WERI-Rb-1 (cell line): ENCODE measurements around the gene SOCS7.

Experiments
- DNase-seq: peaks from one replicate; pipeline ENCODE4 v3.0.0-alpha.2; 2020
- H3K27ac ChIP-seq: fragments of 250-450 bp; sonication (Bioruptor Pico); 2 replicates; pipeline ENCODE4 v1.5.1; 2020; ENCODE audit warnings: mild to moderate bottlenecking, moderate library complexity
- H3K27me3 ChIP-seq: fragments of 250-450 bp; sonication (Bioruptor Pico); 2 replicates; pipeline ENCODE4 v1.5.1; 2021; ENCODE audit warnings: mild to moderate bottlenecking, low read depth, moderate library complexity; ENCODE audit not compliant: insufficient read depth, severe bottlenecking
- H3K36me3 ChIP-seq: fragments of 250-450 bp; sonication (Bioruptor Pico); 2 replicates; pipeline ENCODE4 v1.5.1; 2020; ENCODE audit warnings: mild to moderate bottlenecking, moderate library complexity
- H3K4me3 ChIP-seq: 2 replicates; pipeline ENCODE4 v1.5.1; 2011; ENCODE audit warnings: low read depth, mild to moderate bottlenecking, control low read depth, low read length
- H3K9me3 ChIP-seq: fragments of 250-450 bp; sonication (Bioruptor Pico); 2 replicates; pipeline ENCODE4 v1.5.1; 2021; ENCODE audit warnings: mild to moderate bottlenecking, moderate library complexity; ENCODE audit not compliant: severe bottlenecking
- TF ChIP-seq, protein P1 (sequence below): IDR thresholded peaks from 2 replicates; pipeline ENCODE4 v1.5.1; 2011; ENCODE audit warnings: low read depth, mild to moderate bottlenecking, control low read depth, inconsistent platforms, low read length

The SOCS7 gene

DNA sequence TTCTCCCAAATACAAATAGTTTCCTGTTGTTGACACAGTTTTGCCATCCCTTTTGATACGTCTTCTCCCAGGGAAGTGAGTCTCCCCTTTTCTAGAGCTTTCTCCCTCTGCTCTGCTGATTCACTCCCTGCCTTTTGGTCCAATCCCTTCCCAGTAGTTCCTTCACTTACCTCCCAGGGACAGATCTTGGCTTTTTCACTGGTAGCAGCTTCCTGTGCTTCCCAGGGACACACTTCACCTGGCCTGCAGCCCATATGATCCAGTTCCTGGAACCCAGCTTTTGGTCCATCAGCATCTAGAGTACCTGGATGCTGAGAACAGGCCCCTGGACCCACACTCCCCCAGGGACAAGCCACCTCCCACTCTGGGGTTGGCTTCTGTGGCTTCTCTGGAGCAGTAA lies 23.7 kb upstream of the SOCS7 start:
- TF ChIP-seq, protein P1, sequence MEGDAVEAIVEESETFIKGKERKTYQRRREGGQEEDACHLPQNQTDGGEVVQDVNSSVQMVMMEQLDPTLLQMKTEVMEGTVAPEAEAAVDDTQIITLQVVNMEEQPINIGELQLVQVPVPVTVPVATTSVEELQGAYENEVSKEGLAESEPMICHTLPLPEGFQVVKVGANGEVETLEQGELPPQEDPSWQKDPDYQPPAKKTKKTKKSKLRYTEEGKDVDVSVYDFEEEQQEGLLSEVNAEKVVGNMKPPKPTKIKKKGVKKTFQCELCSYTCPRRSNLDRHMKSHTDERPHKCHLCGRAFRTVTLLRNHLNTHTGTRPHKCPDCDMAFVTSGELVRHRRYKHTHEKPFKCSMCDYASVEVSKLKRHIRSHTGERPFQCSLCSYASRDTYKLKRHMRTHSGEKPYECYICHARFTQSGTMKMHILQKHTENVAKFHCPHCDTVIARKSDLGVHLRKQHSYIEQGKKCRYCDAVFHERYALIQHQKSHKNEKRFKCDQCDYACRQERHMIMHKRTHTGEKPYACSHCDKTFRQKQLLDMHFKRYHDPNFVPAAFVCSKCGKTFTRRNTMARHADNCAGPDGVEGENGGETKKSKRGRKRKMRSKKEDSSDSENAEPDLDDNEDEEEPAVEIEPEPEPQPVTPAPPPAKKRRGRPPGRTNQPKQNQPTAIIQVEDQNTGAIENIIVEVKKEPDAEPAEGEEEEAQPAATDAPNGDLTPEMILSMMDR: no peak
- peaks cover 9% of the 10 kb centered on the region for H3K36me3 ChIP-seq
- H3K4me3 ChIP-seq: no peak overlapping the region
- no peaks in the 10 kb centered on the region for H3K27me3 ChIP-seq
- no peak for DNase-seq
- no peaks in the 10 kb centered on the region for H3K9me3 ChIP-seq
- no peak overlapping the region for H3K27ac ChIP-seq

DNA sequence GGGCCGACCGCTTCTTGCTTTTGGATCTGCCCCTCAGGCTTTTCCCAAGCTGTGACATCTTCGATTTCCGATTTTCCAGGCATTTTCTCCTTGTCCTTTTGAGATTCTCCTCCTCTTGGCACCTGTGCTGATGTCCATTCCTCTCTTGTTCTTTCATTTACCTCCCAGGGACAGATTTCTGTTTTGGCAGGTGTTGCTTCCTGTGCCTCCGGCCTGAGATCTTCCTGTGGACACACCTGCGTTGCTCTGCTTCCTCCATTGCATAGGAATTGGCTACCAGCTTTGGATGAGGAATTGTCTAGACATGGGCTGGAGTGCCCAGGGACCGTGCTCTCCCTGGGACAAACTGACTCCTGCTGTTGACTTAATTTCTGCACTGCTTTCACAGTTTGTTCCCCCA lies 23.0 kb upstream of the SOCS7 start:
- Histone ChIP-seq H3K27me3 (no peaks in the 10 kb centered on the region), H3K4me3 (no peak overlapping the region), H3K9me3 (no peaks in the 10 kb centered on the region), H3K36me3 (peaks cover 2% of the 10 kb centered on the region), H3K27ac (no peak overlapping the region)
- TF ChIP-seq, protein P1: no peak
- no peak for DNase-seq

DNA sequence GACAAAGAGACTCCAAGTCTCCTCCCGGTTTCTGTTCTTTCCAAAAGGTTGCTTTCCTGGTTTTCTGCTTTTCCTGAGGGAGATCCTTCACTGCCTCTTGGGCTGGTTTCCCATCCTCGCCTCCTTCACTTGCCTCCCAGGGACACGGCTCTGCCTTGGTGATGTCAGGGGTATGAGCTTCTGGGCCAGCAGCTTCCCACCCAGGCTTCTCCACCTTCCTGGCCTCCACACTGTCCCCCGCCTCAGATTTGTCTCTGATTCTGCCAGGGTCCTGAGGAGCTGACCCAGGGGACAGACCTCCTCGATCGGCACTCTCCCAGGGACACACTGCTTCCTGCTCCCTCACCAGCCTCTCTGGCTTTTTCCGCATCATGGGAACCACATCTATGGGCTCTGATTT lies 22.4 kb upstream of the SOCS7 start:
- H3K36me3 ChIP-seq: no peaks in the 10 kb centered on the region
- H3K4me3 ChIP-seq: no peak overlapping the region
- TF ChIP-seq, protein P1: no peak
- H3K9me3 ChIP-seq: no peaks in the 10 kb centered on the region
- H3K27ac ChIP-seq: no peak overlapping the region
- no peaks in the 10 kb centered on the region for H3K27me3 ChIP-seq
- no peak for DNase-seq

DNA sequence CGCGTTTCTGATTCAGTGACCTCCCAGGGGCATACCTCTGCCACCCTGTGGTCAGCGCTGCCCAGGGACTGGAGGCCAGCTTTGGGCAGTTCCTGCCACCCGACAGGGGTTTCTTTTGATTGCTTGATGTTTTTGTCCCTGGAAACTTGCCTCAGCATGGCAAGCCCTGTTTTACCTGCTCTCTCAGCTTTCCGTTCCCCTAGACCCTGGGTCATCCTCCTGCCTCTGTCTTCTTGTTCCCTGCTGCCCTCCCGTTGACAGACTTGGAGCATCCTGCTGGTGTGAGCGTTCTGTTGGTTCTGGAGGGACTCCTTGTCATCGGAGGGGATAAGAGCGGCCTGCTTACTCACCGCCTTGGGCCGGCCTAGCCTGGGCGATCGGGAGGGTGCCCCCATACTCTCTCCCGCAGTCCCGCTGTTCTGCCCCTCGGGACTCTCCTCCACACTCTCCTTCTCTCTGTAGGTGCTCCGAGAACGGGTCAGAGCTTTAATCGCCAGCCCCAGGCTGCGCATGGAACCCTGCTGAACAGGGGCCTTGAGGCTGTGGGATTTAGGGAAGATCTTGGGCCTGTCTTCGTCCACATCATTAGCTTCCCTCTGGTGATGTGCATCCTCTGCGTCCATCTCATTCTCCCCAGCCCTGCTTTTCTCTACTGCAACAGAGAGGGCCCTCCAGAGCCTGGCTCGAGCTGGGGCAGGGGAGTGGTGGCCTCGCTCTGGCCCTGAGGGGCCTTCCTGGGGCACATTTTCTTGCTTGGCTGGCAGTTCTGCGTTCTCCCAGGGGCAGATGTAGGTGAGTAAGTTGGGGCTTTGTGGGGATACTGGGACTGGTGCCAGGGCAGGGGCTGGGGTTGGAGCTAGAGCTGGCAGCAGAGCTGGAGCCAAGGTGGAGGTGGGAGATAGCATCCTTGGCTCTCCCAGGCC lies 21.6 kb upstream of the SOCS7 start:
- Histone ChIP-seq H3K27me3 (no peaks in the 10 kb centered on the region), H3K9me3 (no peaks in the 10 kb centered on the region), H3K36me3 (no peaks in the 10 kb centered on the region), H3K4me3 (no peak overlapping the region), H3K27ac (no peak overlapping the region)
- DNase-seq: no peak
- TF ChIP-seq, protein P1: no peak

DNA sequence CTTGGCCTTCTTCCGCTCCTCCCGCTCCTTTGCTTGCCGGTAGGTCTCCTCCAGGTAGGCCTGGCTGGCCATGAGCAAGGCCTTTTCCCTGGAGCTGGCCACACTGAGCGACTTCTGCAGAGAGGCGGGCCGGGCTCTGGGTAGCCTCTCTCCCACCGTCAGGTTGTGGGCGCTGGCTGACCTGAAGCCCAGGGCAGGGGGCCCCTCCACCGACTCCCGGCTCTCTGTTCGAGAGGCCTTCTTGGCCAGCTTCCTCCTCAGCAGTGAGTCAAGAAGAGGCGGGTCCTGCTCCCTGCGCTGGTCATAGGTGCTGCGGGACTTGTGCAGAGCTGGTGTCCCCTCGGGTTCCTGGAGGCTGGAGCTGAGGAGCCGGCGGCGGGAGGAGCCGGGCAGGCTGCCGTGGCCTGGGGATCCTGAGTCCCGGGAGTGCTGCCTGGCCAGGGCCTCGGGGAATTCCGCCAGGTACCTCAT lies 20.7 kb upstream of the SOCS7 start:
- TF ChIP-seq, protein P1: no peak
- H3K4me3 ChIP-seq: no peak overlapping the region
- no peak for DNase-seq
- H3K27ac ChIP-seq: no peak overlapping the region
- H3K27me3 ChIP-seq: no peaks in the 10 kb centered on the region
- H3K9me3 ChIP-seq: no peaks in the 10 kb centered on the region
- no peaks in the 10 kb centered on the region for H3K36me3 ChIP-seq
